ENCODE data around the gene CLC.
"Not testable (repeated sequence)": the region's sequence is repeated elsewhere in the genome, so short reads cannot be mapped to it uniquely, and the experiment has no call there.

Gene CLC

GRCh38 chr19:39737891-39738290, at the start of gene CLC:
Gene CLC (minus strand): TSS chr19:39738029. CDS start chr19:39737952, 77 bp downstream.
- DNase-seq (ENCODE audit: low read depth): no peak

- no peak for DNase-seq (ENCODE audit: low read depth)
Measured at GRCh38 chr19:39780894-39781293, 43.1 kb upstream of the CLC start.

GRCh38 chr19:39778763-39779162, 40.9 kb upstream of the CLC start, which contains the start of gene LEUTX:
Gene LEUTX (plus strand): TSS chr19:39778854. CDS start chr19:39778921, 67 bp downstream.
- DNase-seq (ENCODE audit: low read depth): no peak

- no peak for DNase-seq (ENCODE audit: low read depth)
Measured at GRCh38 chr19:39768786-39769185, 31.0 kb upstream of the CLC start.

- DNase-seq (ENCODE audit: low read depth): no peak
Measured at GRCh38 chr19:39768334-39768733, 30.5 kb upstream of the CLC start.

GRCh38 chr19:39765091-39766076, 27.6 kb upstream of the CLC start:
- DNase-seq (ENCODE audit: low read depth): peak; percentile 13

- DNase-seq (ENCODE audit: low read depth): not testable (repeated sequence)
Measured at GRCh38 chr19:39761851-39762250, 24.0 kb upstream of the CLC start.

- no peak for DNase-seq (ENCODE audit: low read depth)
Measured at GRCh38 chr19:39759457-39760184, 21.8 kb upstream of the CLC start.

GRCh38 chr19:39754971-39755370, 17.1 kb upstream of the CLC start:
- DNase-seq (ENCODE audit: low read depth): no peak

GRCh38 chr19:39754544-39754943, 16.7 kb upstream of the CLC start:
- no peak for DNase-seq (ENCODE audit: low read depth)

GRCh38 chr19:39752795-39753194, 15.0 kb upstream of the CLC start:
- no peak for DNase-seq (ENCODE audit: low read depth)

- no peak for DNase-seq (ENCODE audit: low read depth)
Measured at GRCh38 chr19:39752390-39752789, 14.6 kb upstream of the CLC start.

- DNase-seq (ENCODE audit: low read depth): no peak
Measured at GRCh38 chr19:39749981-39750380, 12.2 kb upstream of the CLC start.

GRCh38 chr19:39746836-39747529, 9.2 kb upstream of the CLC start:
- DNase-seq (ENCODE audit: low read depth): no peak

- no peak for DNase-seq (ENCODE audit: low read depth)
Measured at GRCh38 chr19:39745643-39746042, 7.8 kb upstream of the CLC start.

GRCh38 chr19:39740395-39740794, 2.6 kb upstream of the CLC start:
- DNase-seq (ENCODE audit: low read depth): no peak

GRCh38 chr19:39738814-39739213, 985 bp upstream of the CLC start:
- DNase-seq (ENCODE audit: low read depth): no peak

GRCh38 chr19:39737351-39737750, 478 bp downstream of the CLC start:
- no peak for DNase-seq (ENCODE audit: low read depth)

- DNase-seq (ENCODE audit: low read depth): no peak
Measured at GRCh38 chr19:39736088-39736487, 1.7 kb downstream of the CLC start.

GRCh38 chr19:39735688-39736087, 2.1 kb downstream of the CLC start:
- no peak for DNase-seq (ENCODE audit: low read depth)

GRCh38 chr19:39733841-39734240, 4.0 kb downstream of the CLC start:
- DNase-seq (ENCODE audit: low read depth): no peak

GRCh38 chr19:39731685-39732084, 6.1 kb downstream of the CLC start:
- no peak for DNase-seq (ENCODE audit: low read depth)

All from stromal cell of bone marrow (primary cell).